ENCODE measurements around the gene ZNF592.

The ZNF592 gene

DNA sequence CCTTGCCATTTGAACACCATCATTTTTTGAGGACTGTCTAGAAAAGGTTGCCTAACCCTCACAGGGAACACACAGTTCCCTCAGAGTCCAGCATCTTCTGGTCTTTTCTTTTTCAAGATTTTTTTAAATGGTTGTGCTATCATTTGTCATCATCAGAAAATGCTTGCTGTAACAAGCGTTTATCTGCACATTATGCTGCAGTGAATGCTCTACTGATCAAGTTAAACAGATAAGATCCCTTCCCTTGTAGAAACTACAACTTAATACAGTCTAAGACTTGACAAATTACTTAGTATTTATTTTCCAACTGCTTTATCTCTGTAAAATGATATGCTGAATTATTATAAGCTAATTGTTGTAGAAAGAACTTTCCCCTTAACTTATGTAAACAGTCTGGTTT lies 56.8 kb downstream of the ZNF592 start:
- no peak for DNase-seq (ENCODE audit: low read depth)

DNA sequence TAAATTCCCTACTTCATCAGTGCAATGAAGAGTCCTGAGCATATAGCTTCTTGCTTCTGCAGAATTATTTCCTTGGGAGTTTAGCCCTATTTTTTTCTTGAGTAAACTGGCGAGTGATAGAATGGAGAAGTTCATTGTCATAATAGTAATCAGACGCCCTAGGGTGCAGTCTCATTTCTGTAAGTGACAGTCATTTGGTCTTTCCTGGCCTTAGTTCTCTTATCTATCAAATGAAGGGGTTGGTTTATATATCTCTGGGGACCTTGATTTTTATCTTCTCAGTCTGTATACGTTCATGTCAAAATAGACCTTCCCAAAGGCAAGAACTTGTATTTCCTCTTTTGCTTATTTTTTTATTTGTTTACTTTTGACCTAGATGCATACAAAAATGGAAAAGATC lies 58.8 kb downstream of the ZNF592 start:
- no peak for DNase-seq (ENCODE audit: low read depth)

DNA sequence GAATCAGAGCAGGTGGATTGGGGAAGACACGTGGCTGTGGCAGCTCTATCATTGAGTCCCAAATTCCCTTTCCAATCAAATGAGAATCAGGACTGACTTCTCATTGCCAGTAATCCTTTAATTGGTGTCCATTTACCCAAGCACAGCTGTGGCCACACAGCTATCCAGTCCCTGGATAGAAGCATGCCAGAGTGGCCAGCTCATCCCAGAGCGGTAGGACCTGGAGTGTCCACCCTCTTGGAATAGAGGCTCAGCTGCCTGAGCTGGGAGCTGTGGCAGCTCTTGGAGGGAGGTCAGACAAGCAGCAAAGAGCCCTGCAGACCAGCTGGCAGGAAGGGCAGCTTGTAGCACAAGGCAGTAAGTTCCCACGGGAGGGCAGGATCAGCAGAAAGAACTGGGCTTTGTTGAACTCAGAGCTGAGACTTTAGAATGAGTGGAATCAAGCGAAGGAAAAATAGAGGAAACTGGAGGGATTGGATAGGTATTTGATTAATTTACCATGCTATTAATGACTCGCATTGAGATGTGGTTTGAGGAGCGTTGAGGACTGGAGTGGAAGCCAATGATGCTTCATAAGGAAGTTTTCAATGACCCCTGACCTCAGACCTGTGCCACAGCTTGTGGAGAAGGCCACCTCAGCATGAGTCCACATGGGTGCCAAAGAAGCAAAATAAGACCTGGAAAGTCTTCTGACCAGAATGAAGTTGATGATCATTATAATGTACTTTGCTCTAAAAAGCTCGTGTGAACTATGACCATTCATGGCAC lies 61.9 kb downstream of the ZNF592 start:
- DNase-seq (ENCODE audit: low read depth) = no peak

DNA sequence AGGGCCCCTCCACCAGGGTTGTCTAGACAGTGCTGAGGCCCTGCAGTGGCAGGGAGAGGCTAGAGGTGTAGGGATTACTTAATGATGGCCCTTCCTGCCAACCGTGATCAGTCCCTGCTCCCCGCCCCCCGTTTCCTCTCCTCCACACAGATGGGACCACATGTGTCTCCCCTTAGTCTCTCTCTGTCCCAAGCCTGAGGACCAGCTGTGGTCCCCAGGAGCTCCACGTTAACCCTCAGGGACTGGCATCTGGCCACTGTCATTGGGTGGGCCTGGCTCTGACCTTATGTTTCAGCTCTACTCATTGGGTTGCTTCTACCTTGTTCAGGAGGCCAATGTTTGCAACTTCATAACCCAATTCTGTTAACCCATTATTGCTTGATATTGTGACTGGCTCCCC lies 62.8 kb downstream of the ZNF592 start:
- no peak for DNase-seq (ENCODE audit: low read depth)

DNA sequence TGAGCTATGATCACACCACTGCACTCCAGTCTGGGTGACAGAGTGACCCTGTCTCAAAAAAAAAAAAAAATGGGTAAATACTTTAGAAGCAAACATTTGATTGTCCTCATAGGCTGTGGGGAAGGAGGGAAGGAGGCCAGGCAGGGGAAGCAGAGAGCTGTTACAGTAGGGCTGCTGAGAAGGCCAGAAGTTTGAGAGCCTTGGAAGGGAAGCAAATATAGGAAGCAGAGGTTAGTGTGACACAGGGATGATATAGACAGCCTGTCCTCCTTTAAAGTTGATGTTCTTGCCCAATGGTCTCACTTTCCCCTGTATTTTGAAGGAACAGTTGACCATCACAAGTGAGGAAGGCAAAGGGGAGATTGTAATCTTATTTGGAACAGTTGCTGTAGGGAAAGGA lies 63.4 kb downstream of the ZNF592 start:
- DNase-seq (ENCODE audit: low read depth) = no peak

DNA sequence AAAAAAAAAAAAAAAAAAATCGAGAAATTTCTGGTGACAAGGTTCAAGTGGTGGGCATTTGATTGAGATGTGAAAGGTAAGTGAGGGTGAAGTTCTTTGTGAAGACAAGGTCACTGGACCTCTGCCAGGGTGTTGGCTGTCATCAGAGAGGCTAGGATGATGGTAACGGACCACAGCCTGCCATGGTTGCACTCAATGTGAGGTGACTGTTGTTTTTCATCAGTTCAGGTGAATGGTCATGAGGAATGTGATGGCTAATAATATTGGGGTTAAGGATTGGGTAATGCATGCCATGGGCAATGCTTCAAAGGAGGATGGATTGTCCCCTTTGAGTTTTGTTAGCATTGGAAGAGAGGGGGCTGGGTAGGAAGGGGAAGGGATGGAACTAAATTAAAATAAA lies 64.5 kb downstream of the ZNF592 start:
- DNase-seq (ENCODE audit: low read depth) = no peak

DNA sequence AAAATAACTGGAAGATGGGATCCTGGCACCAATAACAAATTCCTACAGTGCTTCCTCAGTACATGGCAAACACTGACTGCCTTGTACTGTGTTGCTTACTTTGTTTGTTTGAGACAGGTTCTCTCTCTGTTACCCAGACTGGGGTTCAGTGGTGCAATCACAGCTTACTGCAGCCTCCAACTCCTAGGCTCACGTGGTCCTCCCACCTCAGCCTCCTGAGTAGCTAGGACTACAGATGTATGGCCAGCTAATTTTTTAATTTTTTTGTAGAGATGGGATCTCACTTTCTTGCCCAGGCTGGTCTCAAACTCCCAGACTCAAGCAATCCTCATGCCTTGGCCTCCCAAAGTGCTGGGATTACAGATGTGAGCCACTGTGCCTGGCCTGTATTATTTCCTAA lies 65.0 kb downstream of the ZNF592 start:
- no peak for DNase-seq (ENCODE audit: low read depth)

DNA sequence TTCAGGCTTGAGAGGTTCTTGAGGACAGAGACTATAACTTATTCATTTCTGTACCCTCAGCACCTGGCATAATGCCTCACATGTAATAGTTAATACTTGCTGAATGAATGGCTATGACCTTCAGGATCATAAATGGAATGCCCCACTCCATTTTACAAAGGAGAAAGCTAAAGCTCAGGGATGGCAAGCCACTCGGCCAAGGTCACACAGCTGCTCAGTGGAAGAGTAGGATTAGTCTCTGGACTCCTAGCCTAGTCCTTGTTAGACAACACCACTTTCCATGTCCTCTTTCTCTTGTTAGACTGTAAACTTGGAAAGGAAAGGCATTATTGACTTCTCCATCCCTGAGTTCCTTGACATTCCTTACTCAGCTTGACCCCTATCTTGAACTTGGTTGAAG lies 65.5 kb downstream of the ZNF592 start:
- no peak for DNase-seq (ENCODE audit: low read depth)

DNA sequence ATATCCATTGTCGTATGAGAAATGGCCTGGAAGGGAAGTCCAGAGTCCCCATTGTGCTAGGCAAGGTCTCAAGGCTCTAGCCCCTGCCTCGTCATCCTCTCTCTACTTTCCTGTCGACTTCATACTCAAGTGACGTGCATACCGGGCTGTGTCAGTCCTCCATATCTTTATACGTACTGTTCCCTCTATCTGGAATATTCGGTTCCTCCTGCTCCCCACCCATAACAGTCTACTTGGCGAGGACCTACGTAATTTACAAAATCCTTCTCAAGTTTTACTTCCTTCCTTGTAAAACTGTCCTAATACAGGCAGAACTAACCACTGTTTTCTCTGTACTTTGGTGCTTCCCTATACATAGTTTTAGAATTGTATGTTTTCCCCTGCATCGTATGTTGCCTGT lies 66.5 kb downstream of the ZNF592 start:
- DNase-seq (ENCODE audit: low read depth) = no peak

DNA sequence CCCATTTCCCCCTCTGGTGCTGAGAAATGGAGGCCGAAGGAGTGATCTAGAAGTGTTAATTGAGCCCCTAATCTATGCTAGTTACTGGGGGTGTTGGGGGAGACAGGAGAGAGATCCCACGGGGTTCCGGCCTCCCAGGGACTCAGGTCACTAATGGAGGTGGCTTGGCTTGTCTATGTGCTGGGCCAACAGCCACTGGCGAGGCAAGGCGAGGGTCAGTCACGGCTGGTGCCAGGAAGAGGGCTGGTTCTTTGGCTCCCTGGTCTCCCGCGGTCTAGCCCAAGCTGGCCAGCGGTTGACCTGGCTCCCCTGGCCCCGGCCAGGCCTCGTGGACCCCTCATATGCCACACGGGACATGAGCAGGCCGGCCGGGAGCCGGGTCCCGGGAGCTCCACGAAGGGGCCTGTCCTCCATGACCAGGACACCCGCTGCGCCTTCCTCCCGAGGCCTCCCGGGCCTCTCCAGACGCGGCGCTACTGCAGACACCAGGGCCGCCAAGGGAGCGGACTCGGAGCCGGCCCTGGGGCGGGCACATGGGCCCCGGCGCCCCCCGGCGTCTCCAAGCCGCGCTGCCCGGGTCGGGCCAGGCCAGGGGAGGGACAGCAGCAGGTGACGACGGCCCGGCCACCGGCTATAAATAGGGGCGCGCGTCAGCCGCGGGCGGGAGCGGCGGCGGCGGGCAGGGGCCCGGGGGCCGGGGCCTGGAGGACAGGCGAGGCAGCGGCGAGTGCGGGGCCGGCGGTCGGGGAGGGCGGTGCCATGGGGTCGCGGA lies 68.5 kb downstream of the ZNF592 start, which contains the start of gene ALPK3:
Gene ALPK3 (plus strand): TSS at position 663 of the 772 bp plus-strand sequence. CDS start 97 bp downstream, at position 760.
- no peak for DNase-seq (ENCODE audit: low read depth)

DNA sequence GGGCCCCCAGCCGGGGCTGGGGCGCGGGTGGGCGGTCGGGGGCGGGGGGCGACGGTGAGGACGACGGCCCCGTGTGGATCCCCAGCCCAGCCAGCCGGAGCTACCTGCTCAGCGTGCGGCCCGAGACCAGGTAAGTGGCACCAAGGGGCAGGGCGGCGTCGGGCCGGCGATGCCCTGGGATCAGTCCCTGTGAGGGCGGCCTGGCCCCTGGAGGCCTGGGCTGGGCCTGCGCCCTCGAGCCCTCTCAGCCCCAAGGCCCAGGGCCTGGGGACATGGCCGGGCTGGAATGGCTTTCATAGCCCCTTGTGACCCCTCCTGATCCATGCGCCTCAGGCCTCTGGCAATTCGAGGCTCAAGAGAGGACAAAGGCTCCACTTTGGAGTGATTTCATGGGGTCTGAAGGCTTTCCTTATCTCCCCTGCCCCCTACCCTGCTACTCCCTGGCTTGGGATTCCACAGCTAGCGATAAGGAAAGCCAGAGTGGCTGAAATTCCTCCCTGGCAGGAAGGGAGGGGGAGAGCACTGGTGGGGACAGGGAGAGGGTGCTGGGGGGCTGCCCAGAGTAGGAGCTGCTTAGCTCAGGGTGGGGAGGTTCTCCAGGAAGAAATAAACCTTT lies 69.2 kb downstream of the ZNF592 start:
- no peak for DNase-seq (ENCODE audit: low read depth)

DNA sequence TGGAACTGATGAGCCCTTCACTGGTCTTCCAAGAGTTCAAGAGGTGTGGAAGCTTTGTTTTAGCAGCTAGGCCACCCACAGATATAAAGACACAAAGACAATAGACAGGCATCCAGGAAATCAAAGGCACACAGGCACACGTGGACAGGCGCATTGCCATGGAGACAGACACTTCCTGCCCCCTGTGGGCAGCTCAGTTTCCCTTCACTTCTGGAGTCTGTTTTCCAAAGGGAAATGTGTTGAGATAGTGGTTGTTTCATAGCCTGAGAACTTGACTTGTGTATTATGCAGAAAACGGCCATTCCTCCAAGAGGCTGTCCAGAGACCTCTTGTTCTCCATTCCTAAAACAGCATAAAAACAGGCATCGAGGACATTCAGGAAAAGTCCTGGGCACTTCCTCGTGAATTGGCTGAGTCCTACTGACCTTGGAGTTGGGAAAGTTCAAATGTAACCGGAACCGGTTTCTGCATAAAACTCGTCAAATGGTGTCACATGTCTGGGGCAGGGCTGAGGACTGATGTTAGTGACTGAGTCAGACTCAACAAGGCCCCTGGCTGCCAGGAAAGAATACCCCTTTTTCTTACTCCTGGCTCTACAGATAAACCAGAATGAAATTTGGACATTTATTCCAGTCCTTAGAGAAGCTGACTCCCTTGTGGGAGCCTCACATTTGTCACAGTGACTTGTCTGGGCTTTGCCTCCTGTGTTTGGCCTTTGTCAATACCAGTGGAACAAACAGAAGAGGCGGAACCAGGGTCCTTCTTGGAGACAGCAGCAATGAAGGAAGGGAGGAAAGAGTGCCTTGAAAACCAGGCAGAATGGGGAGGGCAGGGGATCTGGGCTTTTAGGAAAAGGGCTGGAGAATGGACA lies 70.1 kb downstream of the ZNF592 start:
- no peak for DNase-seq (ENCODE audit: low read depth)

DNA sequence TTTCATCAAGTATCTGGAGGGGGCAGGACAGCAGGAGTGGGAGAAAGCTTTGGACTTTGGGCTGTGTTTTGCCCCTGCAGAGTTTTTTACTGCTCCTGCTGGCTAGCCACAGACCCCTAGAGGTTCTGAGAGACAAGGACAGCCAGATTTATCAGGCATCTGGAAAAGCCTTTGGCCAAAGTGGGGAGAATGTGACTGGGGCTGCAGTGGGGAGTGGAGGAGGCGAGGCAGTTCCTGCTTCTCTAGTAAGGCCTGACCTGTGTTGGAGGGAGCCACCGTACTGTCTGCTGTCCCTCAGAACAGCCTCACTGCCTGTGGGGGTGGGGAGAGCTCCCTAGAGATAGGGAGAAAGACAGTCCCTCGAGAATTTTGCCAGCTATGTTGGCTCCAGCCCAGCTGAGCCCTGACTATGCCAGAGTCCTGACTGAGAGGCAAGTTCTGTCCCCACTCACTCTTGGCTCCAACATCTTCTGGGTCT lies 70.9 kb downstream of the ZNF592 start:
- no peak for DNase-seq (ENCODE audit: low read depth)

DNA sequence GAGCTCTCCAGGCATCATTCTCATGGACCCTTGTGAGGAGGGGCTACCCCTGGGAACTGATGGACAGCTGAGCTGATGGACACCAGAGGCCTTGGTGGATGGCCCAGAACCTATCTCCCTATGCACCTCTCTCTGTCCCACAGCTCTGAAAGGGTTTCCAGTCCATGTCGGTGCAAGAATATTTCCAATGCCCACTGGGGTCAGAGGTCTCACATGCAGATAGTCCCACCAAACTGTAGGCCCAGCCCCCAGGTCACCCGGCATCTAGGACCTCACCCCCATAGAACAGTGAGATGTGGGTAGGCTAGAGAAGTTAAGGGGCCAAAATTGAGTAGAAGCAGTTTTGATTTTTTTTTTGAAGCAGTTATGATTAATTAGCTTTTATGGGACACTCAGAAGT lies 71.4 kb downstream of the ZNF592 start:
- DNase-seq (ENCODE audit: low read depth) = no peak

DNA sequence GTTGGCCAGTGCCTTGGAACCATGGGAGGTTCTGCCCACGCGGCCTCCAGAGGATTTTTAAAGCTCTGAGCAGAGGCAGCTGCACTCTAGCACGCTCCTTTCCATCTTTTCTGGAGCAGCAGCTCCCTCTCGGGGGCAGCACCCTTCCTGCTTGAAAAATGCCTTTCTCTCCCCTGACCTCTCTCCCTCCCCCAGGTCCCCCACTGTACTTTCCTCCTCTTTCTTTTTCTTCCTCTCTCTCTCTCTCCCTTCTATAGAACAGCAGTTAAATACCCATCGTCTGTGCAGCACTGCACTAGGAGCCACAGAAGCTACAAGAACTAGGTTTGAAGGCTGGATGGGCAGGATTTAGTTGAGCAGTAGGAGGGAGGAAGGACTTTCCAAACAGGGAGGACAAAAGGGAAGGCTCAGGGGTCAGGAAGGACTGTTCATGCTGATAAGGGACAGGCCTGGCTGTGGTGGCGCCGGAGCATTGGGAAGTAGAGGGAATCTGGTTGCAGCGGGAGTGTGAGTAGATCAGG lies 73.2 kb downstream of the ZNF592 start:
- DNase-seq (ENCODE audit: low read depth) = no peak

DNA sequence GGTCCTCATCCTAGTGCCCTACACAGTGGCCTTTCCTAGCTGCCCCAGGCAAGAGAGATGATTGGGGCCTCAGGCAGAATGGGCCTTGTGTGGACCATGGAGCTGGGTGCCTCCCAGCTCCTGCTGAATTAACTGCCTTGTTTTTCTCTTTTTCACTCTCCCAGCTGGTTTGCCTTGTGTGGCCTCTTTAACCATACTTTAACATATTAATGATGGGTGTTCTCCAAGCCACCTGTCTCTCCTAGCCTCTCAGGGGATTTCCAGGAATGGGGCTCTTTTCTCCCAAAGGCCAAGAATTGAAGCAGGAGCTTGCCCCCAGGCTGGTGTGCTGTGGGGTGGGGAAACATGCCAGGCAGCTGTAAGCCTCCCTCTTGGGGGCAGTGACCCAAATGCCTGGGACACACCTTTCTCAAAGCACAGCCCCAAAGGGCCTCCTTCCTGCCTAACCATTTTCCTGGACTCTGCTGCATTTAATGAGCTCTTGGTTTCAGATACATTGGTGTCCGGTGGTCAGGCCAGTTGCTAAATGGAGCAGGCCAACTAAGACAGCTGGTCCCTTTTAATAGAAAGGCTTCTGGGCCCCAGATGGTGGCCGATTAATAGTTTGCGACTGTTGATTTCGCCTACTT lies 74.4 kb downstream of the ZNF592 start:
- no peak for DNase-seq (ENCODE audit: low read depth)

DNA sequence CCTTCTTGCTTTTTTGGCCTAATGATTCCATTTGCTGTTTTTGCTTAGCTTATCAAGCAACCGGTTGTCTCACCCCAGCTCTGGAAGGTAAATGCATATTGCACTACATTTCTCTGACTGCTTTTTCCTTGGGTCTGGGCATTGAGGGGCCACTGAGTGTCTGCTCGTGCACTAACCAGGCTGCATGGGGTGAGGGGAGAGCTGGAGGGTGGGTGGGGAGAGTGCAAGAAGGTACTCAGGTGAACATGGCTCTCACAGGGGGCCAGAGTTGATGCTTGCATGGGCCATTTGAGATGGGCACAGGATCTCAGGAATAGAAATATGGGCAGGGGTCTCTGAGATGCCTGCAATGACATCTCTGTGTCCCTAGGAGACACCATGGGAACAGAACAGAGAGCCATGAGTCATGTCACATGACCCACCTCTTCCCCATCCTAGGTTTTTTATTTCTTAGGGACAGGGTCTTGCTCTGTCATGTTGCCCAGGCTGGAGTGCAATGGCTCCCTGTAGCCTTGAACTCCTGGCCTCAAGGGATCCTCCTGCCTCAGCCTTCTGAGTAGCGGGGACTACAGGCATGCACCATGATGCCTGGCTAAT lies 75.0 kb downstream of the ZNF592 start:
- no peak for DNase-seq (ENCODE audit: low read depth)

DNA sequence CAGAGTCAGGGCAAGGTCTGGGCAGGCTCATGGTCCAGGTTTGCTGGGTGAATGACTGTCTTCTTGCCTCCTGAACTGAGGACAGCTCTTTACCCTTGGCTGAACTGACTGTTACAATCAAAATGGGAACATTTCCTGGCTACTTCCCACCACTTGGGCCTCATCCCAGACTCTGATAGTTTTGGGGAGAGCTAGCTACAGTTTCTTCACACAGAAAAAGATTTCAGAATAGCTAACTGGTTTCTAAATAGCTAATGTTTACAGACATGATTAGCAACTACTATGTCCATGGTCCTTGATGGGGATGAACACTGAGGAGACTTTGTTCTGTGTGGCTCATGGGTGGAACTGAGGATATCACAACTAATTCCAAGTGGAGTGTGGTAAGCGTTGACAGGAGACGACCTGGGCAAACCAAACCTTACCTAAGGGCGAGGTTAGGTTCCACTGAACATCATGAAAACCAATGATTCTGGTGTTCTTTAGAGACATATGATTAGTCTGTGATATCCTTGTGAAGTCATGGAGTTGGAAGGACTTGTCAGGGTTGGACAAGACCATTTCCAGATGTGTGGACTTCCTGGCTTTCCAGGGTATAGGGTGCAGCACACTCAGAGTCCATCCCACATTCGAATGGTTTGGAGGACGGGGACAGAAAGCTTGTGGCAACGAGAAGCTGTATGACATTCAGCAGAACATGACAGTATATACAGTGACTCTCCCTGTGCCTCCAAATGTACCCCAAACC lies 76.0 kb downstream of the ZNF592 start:
- DNase-seq (ENCODE audit: low read depth) = peak; percentile 20

DNA sequence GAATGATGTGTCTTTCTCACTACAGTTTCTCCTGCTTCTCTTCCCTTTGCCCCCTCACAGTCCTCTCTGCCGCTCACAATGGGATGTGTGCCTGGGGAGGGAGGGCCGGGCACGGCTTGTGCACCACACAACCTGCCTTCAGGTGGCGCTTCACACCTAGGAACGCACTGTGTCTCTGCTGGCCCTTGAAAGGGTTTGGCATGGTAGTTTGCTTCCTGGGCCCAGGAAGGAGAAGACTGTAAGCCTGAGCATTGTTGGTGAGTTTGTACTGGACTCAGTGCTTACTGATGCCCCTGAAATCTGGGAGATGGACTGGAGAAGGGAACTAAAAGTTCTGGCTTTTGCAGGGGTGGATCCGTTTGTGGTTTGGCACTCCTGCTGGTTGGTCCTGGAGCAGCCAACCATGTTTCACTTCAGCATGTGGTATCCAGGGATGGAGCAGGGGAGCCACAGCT lies 78.0 kb downstream of the ZNF592 start:
- DNase-seq (ENCODE audit: low read depth) = no peak

DNA sequence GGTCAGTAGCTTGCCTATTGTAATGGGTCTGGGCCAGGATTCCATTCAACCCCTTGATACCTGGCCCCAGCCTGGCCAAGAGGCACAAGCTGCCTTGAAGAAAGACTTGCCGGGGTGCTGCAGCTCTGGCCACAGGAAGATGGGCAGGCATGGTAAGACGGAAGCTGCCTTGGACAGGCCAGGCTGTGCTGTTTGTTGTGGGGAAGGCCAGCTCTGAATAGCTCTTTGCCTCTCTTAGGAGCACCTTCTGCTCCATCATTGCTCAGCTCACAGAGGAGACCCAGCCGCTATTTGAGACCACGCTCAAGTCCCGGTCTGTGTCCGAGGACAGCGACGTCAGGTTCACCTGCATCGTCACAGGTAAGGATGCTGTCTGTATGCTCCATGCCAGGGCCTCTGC lies 78.9 kb downstream of the ZNF592 start:
- no peak for DNase-seq (ENCODE audit: low read depth)
